MCF 10A (cell line): Measurements from ENCODE around the gene MAP4K2. TPM values are rescaled to one million over a fixed set of nuclear protein-coding genes. Genes with fewer than 3 reads are reported as not detected.

Experiments
- BruUV-seq: library from RNA; stranded (reverse); fragments of 400-500 nt; replicated peaks from 2 replicates; lab custom pipeline; 2021; lab: Mats Ljungman, UMichigan
- CTCF ChIA-PET: fragments of 300-600 bp; sonication (Branson Sonifier 250); formaldehyde crosslinking; extraction: SDS; loops from one replicate; lab custom pipeline; 2021; ENCODE audit warnings: antibody characterized with exemption, inconsistent platforms; lab: Yijun Ruan, JAX
- POLR2A ChIA-PET: fragments of 300-600, 350-650 bp; sonication (Branson Sonifier 250); formaldehyde crosslinking; extraction: SDS; loops from one replicate; lab custom pipeline; 2020; ENCODE audit warnings: antibody characterized with exemption, inconsistent platforms; lab: Yijun Ruan, JAX
- DNase-seq: peaks from one replicate; pipeline ENCODE4 v3.0.0-alpha.2; 2018; ENCODE audit not compliant: unreplicated experiment
- H3K27ac Mint-ChIP-seq: one replicate; pipeline ENCODE4 v1.8.0; 2022; ENCODE audit warnings: mild to moderate bottlenecking, low read depth, mixed read lengths; ENCODE audit not compliant: unreplicated experiment
- H3K27me3 Mint-ChIP-seq: one replicate; pipeline ENCODE4 v1.8.0; 2022; ENCODE audit warnings: mixed read lengths; ENCODE audit not compliant: insufficient read depth, unreplicated experiment
- H3K36me3 Mint-ChIP-seq: one replicate; pipeline ENCODE4 v1.8.0; 2022; ENCODE audit warnings: mild to moderate bottlenecking, moderate library complexity, mixed read lengths; ENCODE audit not compliant: insufficient read depth, unreplicated experiment
- H3K4me1 Mint-ChIP-seq: one replicate; pipeline ENCODE4 v1.8.0; 2022; ENCODE audit warnings: mixed read lengths; ENCODE audit not compliant: insufficient read depth, unreplicated experiment
- H3K4me3 Mint-ChIP-seq: one replicate; pipeline ENCODE4 v1.8.0; 2022; ENCODE audit warnings: mild to moderate bottlenecking, moderate library complexity, mixed read lengths; ENCODE audit not compliant: unreplicated experiment
- H3K9me3 Mint-ChIP-seq: one replicate; pipeline ENCODE4 v1.8.0; 2022; ENCODE audit warnings: mixed read lengths; ENCODE audit not compliant: unreplicated experiment
- intact Hi-C: fragments of 100-400 bp; cut with micrococcal nuclease; formaldehyde crosslinking; loops from 2 replicates; pipeline ENCODE4 v1.14.1; 2022
- total RNA-seq: library from RNA; stranded (reverse); gene quantifications from 2 replicates; pipeline ENCODE4 v1.2.3, GENCODE V29; 2022
- TF ChIP-seq, protein P1 (sequence below): fragments of 200-600 bp; IDR thresholded peaks from one replicate; pipeline ENCODE4 v1.8.0; 2022; ENCODE audit warnings: antibody characterized with exemption, mild to moderate bottlenecking; ENCODE audit not compliant: unreplicated experiment

Gene MAP4K2
- total RNA-seq, 1 experiment from 2014 or later = 6.8 TPM

DNA sequence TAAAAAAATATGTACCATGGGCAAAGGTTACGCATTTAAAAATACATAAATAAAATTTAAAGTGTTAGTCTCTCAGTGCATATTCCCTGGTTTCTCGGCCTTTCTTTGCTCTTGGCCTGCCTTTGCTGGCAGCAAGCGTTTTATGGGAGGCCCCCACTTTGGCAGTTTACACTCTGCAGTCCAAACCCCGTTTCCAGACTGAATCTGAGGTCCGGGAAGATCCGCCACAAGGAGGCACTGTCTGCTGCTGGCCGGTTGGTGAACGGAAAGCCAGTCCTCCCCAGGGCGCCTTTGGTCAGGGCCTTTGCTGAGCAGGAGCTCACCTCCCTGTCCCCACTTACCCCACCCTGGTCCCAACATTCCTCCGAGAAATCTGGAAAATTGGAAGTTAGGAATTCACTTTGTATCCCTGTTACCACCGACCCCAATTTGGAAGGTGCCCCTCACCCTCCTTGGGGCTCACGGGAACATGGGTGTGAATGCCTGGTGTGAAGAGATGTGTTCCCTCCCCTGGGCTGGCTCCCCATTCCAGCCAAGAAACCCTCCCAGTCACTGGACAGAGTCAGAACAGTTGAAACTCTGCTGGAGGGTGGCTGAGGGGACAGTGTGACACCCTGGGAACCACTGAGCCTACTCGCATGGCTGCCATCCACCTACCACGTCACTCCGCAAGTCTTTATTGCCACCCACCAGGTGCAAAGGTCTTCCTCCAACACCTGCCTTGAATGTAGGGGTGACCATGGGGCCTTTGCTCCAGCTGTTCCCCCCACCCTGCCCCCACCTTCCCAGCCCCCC lies 15.3 kb downstream of the MAP4K2 start:
- TF ChIP-seq, protein P1, sequence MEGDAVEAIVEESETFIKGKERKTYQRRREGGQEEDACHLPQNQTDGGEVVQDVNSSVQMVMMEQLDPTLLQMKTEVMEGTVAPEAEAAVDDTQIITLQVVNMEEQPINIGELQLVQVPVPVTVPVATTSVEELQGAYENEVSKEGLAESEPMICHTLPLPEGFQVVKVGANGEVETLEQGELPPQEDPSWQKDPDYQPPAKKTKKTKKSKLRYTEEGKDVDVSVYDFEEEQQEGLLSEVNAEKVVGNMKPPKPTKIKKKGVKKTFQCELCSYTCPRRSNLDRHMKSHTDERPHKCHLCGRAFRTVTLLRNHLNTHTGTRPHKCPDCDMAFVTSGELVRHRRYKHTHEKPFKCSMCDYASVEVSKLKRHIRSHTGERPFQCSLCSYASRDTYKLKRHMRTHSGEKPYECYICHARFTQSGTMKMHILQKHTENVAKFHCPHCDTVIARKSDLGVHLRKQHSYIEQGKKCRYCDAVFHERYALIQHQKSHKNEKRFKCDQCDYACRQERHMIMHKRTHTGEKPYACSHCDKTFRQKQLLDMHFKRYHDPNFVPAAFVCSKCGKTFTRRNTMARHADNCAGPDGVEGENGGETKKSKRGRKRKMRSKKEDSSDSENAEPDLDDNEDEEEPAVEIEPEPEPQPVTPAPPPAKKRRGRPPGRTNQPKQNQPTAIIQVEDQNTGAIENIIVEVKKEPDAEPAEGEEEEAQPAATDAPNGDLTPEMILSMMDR = peak; percentile 81
- Mint-ChIP-seq H3K4me1 (no peaks in the 10 kb centered on the region), H3K27me3 (no peaks in the 10 kb centered on the region), H3K9me3 (no peaks in the 10 kb centered on the region), H3K27ac (no peak overlapping the region), H3K4me3 (no peak overlapping the region), H3K36me3 (no peaks in the 10 kb centered on the region)
- POLR2A ChIA-PET = interaction anchor here (0.7 to 1.3 kb wide), 3 partner anchors 9 to 56 kb away, joined by 3 to 6 read pairs (median 3); partner anchors contain the start of gene SF1
- CTCF ChIA-PET = interaction anchor here (0.6 to 3.8 kb wide), 13 partner anchors 12 to 553 kb away, joined by 3 to 21 read pairs (median 3); partner anchors contain the start of genes CDC42BPG and MAP4K2
- BruUV-seq = no TSS peak
- intact Hi-C loops = loop anchor here (1.0 to 10.0 kb wide), 3 partner anchors 56 to 227 kb away; partner anchors contain the start of gene ARL2
- DNase-seq = peak; percentile 66

DNA sequence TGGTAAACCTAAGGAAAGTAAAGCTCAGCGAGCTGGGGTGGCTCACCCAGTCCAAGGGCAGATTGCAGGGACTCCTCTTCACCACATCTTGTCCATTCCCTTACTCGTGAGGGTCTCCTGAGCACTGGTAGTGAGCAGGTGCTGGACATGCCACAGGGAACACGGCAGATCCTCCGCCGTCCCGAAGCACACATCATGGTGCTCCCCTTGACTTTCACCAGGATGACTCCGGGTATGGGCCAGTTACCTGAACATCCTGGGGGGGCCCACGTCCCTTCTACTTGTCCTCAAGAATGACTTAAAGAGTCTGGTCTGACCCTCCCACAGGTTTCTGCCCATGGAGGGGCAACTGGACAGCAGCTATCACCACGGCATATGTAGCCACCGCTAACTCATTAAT lies 16.7 kb downstream of the MAP4K2 start:
- CTCF ChIA-PET = interaction anchor here (0.6 to 3.8 kb wide), 8 partner anchors 8 to 731 kb away, joined by 3 to 21 read pairs (median 4); no protein-coding TSS in a partner anchor
- no peak overlapping the region for H3K27ac Mint-ChIP-seq
- TF ChIP-seq, protein P1 = no peak
- H3K4me1 Mint-ChIP-seq = no peaks in the 10 kb centered on the region
- BruUV-seq = no TSS peak
- intact Hi-C loops = loop anchor here (2.0 to 10.0 kb wide), 2 partner anchors 108 to 228 kb away; partner anchors contain the start of gene ARL2
- POLR2A ChIA-PET = interaction anchor here (0.6 kb wide), 1 partner anchor 541 kb away, joined by 4 read pairs; no protein-coding TSS in a partner anchor
- peaks cover 2% of the 10 kb centered on the region for H3K36me3 Mint-ChIP-seq
- H3K9me3 Mint-ChIP-seq = no peaks in the 10 kb centered on the region
- no peaks in the 10 kb centered on the region for H3K27me3 Mint-ChIP-seq
- DNase-seq = no peak
- no peak overlapping the region for H3K4me3 Mint-ChIP-seq

DNA sequence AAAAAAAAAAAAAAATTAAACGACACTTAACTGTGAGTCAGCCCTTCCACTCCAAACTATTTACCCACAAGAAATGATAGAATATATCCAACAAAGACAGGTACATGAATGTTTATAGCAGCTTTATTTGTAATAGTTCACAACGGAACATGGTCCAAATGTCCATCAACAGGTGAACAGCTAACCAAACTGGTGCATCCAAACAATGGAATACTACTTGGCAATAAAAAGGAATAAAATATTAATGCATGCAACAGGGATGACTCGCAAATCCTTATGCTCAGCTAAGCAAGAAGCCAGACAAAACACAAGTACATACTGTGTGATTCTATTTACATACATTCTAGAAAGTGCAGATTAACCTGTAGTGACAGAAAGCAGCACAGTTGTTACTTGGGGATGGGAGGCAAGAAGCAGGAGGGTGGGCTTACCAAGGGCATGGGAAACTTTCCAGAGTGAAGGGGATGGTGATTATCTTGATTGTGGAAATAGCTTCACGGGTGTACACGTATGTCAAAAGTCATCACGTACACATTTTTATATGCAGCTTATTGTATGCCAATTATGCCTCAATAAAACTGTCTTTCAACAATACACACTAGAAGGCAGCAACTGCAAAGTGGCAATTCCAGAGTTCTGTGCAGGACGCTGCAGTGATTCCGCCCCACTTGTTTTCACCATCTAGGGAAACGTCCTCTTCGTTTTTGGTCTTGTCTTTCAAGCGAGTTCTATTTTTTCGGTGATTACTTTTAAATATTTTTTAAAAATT lies 18.0 kb downstream of the MAP4K2 start:
- Mint-ChIP-seq H3K36me3 (peaks cover 6% of the 10 kb centered on the region), H3K4me3 (no peak overlapping the region), H3K27ac (no peak overlapping the region), H3K4me1 (no peaks in the 10 kb centered on the region), H3K27me3 (no peaks in the 10 kb centered on the region), H3K9me3 (no peaks in the 10 kb centered on the region)
- intact Hi-C loops = loop anchor here (10.0 kb wide), 1 partner anchor 230 kb away; the partner anchor contains the start of gene ARL2
- no TSS peak for BruUV-seq
- TF ChIP-seq, protein P1 = no peak
- DNase-seq = no peak
- CTCF ChIA-PET = interaction anchor here (0.6 to 3.8 kb wide), 8 partner anchors 10 to 334 kb away, joined by 3 to 16 read pairs (median 3); no protein-coding TSS in a partner anchor
- POLR2A ChIA-PET = interaction anchor here (0.5 kb wide), 1 partner anchor 120 kb away, joined by 3 read pairs; no protein-coding TSS in a partner anchor
